GM18502 (cell line): ENCODE data around the gene TMX1.
"Not testable (repeated sequence)": the region's sequence is repeated elsewhere in the genome, so short reads cannot be mapped to it uniquely, and the experiment has no call there.

Experiments used
- ATAC-seq: cut with Tn5 transposase; IDR thresholded peaks from one replicate; pipeline ENCODE4 v1.9.1; 2021; ENCODE audit warnings: mild to moderate bottlenecking; ENCODE audit not compliant: unreplicated experiment, poor library complexity

The TMX1 gene

GRCh38 chr14:51239813-51240803, at the start of gene TMX1:
TSS of gene TMX1 (plus strand) at chr14:51240247. CDS start at chr14:51240293, 46 bp downstream.
- peak; percentile 86 for ATAC-seq

- ATAC-seq = peak; percentile 70
Observed at GRCh38 chr14:51201890-51202289, 38.2 kb upstream of the TMX1 start.

DNA sequence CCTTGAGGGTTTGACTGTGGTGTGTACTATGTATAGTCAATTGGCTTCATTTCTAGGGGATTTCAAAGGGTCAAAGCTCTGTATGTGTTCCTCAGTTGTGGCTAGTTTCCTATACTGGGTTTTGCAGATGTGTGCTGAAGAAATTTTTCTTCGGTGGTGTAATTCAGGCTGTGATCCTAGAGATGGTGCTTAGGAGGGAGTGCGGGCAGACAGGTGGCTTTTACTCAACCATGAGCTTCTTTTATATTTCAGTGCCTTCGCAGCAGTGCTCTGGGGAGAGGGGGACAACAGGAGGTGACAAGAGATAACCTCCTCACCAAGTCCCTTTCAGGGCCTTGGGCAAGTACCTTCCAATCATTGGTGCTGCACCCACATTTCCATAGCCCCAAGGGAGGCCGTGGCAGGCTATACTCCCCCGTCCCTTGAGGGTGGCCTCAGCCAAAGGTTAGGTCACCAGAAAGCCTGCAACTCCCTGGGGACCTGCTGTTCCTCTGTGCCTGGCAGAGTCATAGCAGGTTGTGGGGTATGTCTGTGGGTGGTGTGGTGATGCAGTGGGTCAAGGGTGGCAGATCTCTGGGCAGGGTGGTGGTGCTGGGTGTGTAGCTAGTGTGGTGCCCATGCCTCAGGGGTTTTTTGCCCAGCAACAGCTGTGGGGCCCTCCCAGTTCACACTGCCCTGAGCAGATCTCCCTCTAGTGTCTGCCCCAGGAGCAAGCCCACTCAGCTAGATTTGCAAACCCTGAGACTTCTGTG, 37.0 kb upstream of the TMX1 start:
- ATAC-seq = peak; percentile 68

DNA sequence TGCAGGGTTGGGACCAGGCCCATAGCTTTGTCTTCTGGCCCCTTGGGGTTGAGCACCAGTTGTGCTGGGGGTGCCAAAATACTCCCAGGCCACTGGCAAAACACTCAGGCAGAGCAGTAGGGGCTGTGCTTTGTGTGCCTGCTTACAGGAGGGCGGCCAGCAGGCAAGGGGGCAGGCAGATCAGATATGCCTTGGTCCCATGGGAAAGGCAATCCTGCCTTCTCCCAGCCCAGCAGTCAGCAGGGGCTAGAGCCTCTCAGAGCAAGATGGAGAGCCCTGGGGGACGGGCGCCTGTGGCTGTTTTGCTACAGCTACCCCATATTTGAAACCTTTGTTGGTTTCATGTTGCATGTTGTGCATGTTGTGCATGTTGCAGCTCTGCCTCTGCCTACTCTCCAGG, 36.2 kb upstream of the TMX1 start:
- no peak for ATAC-seq

DNA sequence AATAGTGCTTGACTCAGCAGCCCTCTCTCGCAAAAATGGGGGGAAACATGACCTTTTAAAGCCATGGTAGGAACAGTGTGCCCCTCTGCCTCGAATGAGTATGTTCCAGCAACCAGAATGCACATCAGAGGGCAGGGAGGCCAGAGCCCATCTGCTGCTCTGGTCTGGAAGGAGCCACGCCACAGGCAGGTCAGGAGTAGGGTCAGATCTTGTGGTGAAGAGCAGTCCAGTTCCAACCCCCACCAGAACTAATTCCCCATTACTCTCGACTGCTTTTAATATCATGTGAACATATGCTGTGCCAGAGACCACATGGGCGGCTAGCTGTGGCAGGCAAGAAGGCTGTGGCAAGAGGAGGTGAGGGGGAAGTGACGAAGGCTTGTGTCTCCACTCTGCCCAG, 34.6 kb upstream of the TMX1 start:
- no peak for ATAC-seq

DNA sequence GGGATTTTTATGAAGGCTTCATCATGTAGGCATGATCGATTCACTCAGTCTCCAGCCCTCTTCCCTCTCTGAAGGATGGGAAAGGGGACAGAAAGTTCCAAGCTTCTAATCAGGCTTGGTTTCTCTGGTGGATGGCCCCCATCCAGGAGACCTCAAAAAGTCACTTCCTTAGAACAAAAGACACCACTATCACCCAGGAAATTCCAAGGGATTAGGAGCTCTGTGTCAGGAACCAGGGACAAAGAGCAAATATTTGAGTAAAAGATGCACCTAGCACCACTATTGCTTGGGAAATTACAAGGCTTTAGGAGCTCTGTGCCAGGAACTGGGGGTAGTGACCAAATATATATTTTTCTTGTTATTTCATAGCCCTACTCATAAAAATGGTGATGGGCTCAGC, 33.6 kb upstream of the TMX1 start:
- no peak for ATAC-seq

GRCh38 chr14:51207621-51208020, 32.4 kb upstream of the TMX1 start:
- ATAC-seq = no peak

DNA sequence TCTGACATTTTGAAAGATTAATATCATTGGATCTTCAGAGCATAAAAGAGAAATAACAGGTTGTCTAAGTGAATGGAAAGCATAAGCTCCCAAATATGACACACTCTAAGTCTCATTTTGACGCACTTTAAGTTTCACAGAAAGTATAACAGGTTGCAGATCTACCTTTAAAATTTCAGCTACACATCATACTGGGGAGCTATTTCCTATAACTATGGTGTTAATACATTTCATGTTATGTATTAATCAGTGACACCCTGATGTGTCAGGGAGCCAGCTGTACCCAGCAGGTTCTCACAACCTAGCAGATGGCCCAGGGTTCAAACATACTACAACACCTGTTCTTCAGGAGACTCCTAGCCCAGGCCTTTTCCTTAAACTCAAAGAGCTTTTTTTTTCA, 31.1 kb upstream of the TMX1 start:
- no peak for ATAC-seq

- ATAC-seq = no peak
Observed at GRCh38 chr14:51209457-51209856, 30.6 kb upstream of the TMX1 start.

DNA sequence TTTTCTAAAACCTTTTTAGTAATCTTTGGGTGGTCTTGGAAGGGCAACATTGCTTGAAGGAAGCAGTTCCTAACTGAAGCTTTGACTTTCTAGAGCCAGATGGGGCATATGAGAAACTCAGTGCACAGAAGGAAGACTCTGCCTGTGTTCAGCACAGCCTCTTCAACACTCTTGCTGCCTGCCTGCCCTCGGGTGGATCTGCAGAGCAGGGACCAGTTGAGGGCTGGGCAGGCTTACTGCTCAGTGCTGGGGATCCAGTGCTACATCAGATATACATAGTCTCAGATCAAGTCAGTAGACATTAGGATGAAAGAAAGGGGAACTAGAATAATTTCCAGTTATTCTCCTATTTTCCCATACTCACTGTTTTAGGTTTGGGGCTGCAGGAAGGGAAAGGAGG, 29.5 kb upstream of the TMX1 start:
- no peak for ATAC-seq

GRCh38 chr14:51211149-51211548, 28.9 kb upstream of the TMX1 start:
- ATAC-seq = no peak

DNA sequence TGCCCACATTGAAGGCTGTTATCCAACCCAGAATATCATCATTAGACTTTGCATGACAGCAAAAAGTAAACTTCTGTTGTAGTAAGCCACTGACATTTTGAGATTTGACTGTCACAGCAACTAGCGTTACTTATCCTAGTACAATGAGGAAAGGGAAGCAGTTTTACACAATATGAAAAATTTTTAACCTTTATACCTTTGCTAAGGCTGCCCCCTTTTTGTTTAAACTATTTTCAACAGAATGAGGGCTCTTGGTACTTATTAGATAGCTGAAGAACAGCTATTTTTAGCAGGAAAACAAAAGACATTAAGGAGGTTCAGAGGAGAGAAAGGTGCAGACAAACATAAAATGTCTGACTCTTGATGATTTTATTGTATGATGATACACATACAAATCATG, 23.4 kb upstream of the TMX1 start:
- ATAC-seq = no peak

DNA sequence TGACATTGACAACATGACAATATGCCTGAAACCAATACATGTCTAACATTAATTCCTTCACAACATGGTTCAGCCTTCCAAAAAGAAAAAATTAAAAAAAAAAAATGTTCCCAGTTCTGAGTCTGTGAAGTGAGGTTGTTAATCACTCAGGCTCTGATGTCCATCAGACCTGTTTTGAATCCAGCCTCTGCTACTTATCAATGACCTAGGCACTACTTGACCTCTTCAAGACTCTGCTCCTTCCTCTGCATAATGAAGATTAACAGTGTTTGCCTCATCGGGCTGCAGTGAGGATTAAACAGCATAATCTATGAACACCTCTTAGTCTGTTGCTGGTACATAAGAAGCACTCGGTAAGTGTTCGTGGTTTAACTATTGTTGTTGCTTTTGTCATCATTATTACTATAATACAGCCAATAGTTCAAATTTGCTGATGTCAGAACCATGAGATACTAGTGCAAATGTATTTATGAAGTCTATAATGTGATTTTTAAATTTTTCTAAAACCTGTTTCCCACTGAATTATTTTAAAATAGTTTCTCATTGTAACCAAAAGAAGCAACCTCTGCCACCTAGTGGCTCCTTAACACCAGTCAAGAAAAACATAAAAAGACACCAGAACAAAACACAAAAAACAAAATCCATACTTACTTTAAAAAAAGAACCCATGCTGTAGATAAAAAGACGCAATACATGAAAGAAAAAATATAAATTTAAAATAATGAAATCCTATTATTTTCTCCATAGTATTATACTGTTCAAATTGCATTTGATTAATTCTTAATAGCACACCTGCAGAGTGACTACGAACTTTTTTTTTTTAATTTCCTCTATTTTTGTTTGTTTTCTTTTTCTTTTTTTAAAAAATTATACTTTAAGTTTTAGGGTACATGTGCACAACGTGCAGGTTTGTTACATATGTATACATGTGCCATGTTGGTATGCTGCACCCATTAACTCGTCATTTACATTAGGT, 20.3 kb upstream of the TMX1 start:
- ATAC-seq = no peak

- not testable (repeated sequence) for ATAC-seq
Observed at GRCh38 chr14:51223463-51223862, 16.6 kb upstream of the TMX1 start.

GRCh38 chr14:51224551-51224950, 15.5 kb upstream of the TMX1 start:
- ATAC-seq = no peak

GRCh38 chr14:51225751-51226150, 14.3 kb upstream of the TMX1 start:
- no peak for ATAC-seq

DNA sequence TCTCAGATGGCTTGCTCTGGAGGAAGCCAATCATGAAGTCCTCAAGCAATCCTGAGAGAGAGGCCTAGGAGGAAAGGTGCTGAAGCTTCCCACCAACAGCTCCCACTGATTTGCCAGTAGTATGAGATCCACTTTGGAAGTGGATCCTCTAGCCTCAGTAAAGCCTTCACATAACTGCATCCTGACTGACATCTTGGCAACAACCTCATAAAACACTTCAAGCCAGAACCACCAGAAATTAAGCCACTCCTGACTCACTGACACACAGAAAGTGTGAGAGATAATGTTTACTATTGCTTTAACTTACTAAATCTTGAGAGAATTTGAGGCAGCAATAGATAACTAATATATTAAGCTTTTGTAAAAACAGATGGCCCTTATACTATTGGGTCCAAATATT, 11.7 kb upstream of the TMX1 start:
- ATAC-seq = no peak

DNA sequence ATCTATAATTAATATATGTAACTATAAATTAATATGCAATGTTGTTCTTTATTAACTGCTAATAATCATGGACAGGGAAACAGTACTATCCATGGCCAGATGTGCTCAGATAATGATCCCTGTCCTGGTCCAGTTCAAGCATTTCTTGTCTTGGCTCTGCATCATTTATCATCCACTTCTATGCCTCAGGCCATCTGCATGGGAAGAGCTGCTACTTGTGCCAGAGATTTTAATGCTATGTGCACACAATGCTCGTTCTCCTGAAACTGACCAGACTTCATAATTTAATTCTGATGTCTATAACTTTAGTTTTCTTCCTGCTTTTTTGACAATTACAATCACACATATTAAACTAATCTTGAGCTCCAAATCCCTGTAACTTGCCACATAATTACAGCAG, 11.2 kb upstream of the TMX1 start:
- ATAC-seq = no peak

DNA sequence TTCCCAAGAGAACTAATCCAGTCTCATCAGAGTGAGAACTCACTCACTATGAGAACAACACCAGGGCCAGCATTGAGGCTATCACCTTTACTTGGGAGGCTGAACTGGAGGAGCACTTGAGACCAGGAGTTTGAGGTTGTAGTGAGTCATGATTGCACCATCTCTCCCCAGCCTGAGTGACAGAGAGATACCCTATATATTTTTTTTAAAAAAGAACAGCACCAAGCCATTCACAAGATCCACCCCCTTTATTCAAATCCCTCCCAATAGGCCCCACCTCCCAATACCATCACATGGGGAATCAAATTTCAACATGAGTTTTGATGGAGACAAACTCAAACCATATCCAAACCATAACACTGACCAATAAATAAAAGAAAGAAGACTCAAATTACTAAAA, 3.7 kb upstream of the TMX1 start:
- no peak for ATAC-seq

DNA sequence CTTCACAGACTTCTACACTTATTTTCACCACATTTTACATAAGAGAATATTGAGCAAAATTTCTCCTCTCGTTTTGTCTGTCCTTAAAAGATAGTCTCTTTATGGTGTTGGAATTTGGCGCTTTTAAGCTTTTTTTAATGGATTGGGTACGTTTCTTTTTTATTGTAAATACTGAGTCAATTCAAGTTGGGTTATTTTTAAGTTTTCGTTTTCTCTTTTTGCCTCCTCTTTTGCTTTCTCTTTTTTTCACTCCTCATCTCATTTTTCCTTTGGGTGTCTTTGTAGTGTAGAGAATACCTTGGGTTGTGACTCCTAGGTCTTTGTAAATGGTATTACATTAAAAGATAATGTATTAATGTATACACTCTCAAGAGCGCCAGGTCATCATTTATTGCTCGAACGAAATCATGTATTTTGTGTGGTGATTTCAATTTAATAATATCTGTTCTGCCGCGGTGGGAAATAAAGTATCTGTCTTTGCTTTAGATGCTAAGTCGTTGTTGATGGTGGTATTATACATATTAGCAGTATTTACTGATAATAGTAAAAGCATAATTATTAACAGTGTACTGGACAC, 845 bp downstream of the TMX1 start:
- ATAC-seq = no peak
